Ishikawa (cell line): ENCODE data around the gene PRUNE2.

ENCODE experiments used
- CEBPB ChIP-seq: IDR thresholded peaks from 2 replicates; pipeline ENCODE4 v1.6.1; 2012
- CREB1 ChIP-seq: IDR thresholded peaks from 2 replicates; pipeline ENCODE4 v1.6.1; 2012; ENCODE audit warnings: low read depth

- TF ChIP-seq CREB1 (no peak), CEBPB (no peak)
Measured at GRCh38 chr9:76620581-76620980, 285.3 kb downstream of the PRUNE2 start.
